Measurements from ENCODE around the gene FAM20C.
"Not testable (repeated sequence)": the region's sequence is repeated elsewhere in the genome, so short reads cannot be mapped to it uniquely, and the experiment has no call there.

Gene FAM20C

DNA sequence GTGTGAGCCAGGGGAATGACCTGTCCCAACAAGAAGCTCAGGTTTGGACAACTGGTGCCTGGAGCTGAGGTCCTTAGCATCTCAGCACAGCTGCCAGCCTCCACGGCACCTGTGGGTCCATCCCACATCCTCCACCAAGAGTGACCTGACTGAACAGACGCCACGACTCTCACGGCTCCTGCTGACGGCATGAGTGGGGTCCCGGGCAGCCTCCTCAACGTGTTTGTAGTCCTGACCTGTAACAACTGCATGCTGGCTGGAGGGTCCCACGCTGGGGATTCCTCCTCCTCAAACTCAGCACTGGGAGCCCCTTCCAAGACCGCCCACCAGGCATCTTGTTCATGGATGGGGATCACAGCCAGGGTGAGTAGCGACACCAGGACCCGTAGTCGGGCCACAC, 36.2 kb downstream of the FAM20C start:
- DNase-seq (ENCODE audit: low spot score): no peak

DNA sequence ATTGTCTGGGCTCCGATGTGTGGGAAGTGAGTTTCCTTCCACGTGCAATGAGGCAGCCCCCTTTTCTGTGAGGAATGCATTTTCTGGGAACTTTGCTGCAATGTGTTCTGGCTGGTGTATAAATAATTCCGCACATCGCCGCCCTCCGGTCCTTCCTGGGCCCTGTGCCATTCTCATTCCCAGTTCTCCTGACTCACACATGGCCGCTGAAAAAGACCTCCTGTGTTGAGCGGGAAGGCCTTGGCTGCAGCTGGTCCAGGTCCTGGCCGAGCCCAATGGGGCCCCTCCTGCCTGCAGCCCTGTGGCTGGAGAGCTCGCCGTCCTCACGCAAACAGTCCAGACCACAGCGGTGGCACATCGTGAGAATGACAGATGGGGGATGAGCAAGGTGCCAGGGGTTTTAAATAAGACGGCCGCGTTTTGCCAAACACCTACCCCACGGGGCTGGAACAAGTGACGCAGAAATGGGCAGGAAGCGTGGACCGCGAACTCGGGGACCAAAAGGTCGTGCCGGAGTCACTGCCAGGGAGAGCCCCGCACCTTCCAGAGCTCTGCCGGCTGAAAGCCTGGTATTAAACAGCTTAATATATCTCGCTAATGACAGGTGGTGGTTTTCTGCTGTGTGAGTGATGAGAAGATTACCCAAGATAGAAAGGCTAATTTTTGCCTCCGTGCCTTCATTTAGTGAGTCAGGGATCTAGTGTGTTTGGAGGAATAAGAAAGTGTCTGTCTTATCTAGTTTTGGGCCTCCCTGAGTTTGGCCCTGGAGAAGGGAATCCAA, 37.0 kb downstream of the FAM20C start:
- DNase-seq (ENCODE audit: low spot score): no peak

DNA sequence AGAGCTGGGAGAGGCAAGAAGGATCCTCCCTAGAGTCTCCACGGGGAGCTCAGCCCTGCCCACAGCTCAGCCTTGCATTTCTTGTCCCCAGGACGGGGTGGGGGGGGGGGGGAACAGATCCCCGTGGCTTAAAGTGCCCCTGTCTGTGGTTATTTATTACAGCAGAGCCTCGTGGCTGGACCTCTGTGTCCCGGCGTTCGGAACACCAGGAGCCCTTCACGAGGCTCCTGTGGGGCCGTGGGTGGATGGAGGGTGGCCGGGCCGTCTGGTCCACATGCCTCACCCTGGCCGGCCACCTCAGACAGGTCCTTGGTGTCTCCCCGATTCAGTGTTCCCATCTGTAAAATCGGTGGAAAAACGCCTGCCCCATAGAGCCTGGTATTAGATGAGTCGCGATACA, 37.9 kb downstream of the FAM20C start:
- no peak for DNase-seq (ENCODE audit: low spot score)

DNA sequence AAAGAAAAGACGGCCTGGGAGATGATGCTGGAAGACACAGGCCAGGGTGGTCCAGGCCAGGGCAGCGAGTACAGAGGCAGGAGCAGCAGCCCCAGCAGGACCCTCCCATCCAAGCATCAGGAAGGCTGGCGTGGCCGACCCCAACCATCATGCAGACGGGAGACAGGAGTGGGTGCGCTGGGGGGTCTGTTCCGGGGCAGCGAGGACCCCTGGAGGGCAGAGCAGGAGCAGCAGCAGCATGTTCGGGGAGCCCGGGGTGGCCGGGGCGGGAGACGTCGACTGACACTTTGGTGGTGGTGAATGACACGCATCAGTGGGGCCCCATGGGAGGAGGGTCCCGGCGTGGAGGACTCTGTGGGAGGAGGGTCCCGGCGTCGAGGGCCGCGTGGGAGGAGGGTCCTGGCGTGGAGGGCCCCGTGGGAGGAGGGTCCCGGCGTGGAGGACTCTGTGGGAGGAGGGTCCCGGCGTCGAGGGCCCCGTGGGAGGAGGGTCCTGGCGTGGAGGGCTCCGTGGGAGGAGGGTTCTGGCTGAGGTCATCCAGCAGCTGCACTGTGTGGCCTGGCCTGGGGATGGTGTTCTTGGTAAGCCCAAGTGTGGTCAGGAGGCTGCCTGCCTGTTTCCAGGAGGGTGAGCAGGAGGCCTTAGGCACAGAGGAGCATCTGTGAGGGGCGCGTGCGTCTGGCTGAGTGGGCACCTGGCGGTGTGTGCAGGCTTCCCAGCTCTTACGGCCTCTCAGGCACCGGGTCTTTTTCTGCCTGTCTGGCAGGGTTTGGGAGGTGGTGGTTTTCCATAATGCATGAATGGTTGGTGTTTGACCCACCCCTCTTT, 38.9 kb downstream of the FAM20C start:
- DNase-seq (ENCODE audit: low spot score): no peak

DNA sequence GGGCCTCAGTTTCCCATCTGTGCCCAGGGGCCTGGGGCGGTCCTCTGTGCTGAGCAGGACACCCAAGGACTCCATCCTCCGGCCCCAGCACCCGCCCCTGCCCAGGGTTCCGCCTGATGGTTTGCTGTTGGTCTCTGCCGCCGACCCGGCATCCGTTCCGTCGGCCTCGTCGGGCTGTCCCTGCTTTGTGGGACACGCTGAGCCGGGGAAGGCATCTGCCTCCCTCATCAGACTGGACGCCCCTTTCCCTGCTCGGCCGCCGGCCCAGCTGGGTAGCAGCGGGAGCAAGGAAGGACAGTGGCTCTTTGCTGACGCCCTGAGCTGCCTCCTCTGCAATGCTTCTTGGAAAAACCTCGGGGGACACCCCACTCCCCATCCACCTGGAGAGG, 39.5 kb downstream of the FAM20C start:
- no peak for DNase-seq (ENCODE audit: low spot score)

DNA sequence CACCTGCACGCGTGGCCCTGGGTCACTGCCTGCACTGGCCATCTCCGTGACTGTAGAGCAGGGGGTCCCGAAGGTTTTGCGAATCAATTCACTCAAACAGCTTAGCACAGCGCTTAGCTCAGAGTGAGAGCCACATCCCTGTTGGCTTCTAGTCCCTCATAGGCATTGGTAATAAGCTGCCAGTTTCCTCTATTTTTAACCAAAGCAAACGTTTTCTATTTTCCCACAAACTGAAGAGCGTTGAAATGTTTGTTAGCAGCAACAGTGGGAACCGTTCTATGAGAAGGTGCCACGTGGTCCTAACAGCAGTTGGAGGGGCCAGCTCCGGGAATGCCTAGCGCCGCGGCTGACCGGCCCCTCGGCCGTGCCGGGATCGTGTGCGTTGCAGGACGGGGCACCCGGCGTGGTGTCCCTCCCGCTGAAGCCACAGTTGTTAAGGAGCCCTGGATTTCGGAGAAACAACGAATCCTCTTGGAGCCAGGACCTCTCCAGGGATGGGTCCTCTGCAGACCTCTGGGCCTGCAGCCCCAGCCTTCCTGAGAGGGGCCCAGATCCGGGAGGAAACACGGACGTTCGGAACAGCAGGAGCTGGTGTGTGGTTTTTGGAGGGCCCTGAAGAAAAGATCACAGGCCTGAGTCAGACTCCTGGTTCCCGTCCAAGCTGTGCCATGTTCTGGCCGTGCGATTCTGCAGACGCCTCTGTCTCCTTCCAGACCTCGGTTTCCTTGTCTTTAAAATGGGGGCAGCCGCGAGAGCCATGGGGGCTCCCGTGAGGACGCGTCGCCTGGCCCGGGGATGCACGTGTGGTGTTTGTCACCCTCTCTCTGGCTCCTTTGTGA, 40.3 kb downstream of the FAM20C start:
- DNase-seq (ENCODE audit: low spot score): no peak

DNA sequence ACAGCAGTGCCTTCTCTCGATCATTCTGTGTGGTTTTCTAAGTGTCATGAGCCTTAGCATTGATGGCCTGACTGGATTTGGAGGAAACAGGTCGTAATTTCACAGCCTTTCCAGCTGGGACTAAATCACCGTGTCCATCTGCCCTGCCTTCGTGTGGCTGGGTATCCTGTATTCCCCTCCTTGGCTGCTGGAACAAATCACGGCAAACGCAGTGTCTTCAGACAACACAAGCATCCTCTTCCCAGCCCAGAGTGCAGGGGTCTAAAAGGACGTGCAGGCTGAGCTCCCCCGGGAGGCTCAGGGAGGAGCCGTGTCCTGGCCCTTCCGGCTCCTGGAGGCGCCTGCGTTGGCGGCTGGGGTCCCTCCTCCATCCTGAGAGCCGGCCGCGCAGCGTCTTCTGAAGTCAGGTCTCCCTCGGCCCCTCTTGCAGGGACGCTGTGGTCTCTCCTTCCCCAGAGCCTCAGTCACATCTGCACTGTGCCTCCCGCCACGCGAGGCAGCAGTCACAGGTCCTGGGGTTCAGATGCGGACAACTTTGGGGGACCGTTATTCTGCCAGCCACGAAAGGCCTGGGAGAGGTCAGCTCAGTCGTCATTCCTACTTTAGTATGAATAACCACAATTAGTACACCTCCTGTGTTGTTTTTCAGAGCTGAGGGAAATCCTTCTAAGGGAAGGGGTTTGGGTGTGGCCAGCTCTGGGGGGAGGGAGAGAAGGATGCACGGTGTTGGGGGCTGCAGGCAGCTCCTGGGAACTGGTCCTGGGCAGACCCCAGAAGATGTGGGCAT, 41.1 kb downstream of the FAM20C start:
- no peak for DNase-seq (ENCODE audit: low spot score)

DNA sequence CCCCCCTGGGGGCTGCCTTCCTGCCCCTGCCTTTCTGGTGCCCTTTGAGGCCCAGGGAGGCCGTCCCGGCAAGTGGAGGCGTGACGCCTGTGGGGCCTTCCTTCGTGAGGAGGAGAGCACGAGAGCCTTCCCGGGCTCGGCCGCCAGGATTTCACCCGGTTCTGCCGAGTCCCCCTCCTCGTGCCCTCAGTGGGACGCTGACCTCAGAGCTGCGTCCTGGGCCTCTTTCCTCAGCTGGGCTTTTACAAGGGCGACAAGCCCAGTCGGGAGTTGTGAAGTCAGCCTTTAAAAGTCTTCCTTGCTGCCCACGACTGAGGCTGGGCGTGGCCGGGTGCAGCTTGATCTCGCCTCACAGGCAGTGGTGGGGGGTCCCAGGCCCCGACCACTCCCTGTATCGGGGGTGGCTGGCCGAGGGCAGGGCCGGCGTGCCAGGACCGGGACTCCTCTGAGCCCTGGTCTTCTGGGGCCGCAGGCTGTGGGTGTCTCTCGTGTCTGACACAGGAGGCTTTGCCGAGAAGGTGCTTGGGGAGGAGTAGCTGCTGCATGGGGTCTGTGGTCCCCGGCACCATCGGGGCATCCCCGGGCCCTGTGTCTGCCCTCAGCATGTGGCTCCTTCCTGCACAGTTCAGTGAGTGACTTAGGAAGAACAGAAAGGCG, 41.8 kb downstream of the FAM20C start:
- no peak for DNase-seq (ENCODE audit: low spot score)

DNA sequence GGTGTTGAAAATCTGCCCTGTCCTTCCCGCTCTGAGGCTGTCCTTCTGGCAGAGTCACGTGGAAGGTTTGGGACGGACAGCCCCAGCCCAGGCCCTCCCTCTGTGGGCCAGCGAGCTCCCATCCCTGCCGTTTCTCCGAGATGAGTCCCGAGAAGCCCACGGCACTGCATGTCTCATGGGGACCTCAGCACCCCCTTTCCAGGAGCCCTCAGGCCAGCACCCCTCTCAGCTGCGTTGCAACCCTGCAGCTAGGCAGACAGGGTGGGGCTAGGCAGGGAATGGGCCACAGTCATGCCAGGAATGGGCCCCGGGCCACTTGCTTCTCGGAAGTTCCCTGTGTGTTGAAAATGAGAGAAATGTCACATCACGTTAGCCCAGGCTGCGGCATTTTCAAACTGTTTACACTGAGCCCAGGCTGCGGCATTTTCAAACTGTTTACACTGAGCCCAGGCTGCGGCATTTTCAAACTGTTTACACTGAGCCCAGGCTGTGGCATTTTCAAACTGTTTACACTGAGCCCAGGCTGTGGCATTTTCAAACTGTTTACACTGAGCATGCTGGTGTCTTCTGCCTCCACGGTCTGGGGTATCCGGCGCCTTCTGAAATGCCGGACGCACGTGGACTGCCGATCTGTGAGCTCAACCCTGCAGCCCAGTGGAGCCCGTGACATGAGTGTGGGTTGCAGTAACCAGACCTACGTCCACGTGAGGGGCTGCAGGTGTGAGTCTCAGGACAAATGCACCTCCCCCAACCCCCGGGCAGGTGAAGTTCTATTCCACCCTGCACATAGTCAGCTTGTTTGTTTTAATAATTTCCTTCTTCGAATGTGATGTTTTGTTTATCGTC, 42.6 kb downstream of the FAM20C start:
- no peak for DNase-seq (ENCODE audit: low spot score)

DNA sequence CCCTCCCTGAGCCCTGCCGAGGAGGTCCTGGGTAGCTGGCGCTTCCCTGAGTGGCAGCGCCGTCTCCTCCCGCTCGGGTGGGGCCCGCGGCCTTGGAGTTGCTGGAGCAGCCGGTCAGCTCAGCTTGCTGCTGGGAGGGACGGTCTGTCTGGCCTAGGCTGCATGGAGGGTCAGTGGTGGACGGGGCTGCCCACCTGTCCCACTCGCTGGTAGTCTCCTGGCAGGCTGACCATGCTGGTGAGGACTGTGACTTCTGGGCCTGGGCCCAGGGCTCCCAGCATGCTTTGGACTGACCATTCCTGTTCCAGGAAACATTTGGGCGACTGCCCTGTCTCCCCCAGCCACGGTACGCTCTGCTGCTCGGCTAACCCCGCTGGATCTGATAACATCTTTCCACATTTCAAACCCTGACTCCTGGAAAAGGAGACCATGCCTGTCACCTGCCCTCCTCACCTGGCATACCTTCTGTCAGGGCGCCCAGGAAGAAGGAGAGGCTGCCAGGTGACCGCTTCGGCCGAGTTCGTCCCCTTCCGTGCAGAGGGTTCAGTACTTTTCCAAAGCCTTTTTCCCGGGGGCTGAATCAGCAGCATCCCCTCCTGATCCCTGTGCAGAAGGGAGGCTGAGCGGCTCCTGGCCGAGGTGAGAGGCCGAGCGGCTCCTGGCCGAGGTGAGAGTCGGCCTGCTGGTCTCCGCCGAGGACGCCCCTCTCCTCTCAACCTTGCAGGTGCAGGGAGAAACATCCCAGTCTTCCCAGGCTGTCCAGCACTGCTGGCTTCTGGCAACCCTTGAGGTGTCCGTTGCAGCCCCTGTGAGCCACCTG, 43.4 kb downstream of the FAM20C start:
- no peak for DNase-seq (ENCODE audit: low spot score)

DNA sequence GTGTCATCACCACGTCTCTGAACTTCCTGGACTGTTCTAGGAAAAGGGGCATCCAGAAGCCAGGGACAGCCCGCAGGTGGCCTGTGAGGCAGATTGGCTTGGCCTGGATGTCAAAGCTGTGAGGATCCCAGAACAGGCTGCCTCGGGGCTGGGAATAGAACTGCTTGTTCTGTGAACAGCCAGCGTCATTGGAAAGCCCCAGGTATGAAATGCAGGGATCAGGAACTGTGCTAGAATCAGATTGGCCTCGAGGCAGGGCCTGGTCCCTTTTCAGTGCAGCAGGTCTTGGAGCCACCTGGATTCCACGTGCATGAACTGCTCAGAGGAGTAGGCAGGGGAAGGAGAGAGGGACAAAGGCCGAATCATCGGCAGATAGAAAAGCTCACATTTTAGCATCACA, 44.6 kb downstream of the FAM20C start:
- DNase-seq (ENCODE audit: low spot score): no peak

DNA sequence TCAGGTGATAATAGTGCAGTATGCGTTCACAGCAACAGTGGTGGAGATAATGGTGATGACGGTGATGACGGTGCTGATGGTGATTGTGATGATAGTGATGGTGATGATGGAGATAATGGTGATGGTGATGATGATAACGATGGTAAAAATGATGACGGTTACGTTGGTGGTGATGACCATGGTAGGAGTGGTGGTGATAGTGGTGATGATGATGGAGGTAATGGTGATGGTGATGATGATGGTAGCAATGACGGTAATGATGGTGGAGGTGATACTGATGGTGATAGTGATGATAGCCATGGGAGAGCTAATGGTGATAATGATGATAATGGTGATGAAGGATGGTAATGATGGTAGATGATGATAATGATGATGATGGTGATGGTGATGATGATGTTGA, 45.0 kb downstream of the FAM20C start:
- DNase-seq (ENCODE audit: low spot score): no peak

DNA sequence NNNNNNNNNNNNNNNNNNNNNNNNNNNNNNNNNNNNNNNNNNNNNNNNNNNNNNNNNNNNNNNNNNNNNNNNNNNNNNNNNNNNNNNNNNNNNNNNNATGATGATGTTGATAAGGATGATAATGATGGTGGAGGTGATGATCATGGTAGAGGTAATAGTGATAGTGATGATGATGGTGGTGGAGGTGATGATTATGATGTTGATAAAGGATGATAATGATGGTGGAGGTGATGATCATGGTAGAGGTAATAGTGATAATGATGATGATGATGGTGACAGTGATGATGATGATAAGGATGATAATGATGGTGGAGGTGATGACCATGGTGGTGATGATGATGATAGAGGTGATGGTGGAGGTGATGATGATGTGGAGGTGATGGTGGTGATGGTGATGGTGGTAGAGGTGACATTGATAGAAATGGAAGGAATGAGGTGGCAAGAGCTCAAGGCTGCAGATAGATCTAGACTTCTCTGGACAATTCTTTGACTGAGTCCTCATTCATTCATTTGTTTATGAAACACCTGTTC, 47.8 kb downstream of the FAM20C start:
- DNase-seq (ENCODE audit: low spot score): no peak

DNA sequence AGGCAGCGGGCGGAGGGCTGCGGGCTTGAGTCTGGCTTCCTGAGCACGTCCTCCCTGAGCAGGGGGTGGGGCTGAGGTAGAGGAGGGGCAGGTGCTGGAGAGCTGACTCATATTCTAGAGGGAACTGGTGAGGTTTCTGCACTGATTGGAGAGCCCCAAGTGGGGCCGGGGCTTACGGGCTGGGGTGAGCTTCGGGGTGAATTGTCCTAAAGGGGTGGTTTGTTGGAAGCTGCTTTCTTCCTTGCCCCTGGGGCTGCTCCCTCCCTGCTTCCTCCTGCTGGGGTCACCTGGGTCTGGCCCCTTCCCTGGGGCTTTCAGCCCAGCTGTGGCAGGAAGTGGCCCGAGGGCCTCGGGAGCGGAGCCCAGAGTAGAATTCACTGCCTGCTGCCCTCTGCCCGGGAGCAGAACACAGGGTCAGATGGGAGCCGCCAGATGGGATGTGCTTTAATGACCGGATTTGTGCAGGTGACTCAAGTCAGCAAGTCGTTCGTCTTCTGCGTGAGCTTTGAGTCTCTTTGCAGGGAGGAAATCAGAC, 48.6 kb downstream of the FAM20C start:
- no peak for DNase-seq (ENCODE audit: low spot score)

DNA sequence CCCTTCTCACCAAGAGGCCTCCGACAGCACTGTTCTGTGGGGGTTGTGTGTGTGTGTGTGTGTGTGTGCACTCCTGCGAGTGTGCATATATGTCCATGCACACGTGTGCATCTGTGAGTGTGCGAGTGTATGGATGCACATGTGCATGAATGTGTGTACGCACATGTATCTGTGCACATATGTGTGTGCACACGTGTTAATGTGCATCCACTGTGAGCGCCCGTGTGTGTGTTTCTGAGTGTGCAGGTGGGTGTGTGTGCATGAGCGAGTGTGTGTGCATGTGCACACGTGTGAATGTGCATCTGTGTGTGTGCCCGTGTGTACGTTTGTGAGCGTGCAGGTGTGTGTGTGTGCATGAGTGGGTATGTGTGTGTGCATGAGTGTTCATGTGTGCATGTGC, 49.1 kb downstream of the FAM20C start:
- no peak for DNase-seq (ENCODE audit: low spot score)

DNA sequence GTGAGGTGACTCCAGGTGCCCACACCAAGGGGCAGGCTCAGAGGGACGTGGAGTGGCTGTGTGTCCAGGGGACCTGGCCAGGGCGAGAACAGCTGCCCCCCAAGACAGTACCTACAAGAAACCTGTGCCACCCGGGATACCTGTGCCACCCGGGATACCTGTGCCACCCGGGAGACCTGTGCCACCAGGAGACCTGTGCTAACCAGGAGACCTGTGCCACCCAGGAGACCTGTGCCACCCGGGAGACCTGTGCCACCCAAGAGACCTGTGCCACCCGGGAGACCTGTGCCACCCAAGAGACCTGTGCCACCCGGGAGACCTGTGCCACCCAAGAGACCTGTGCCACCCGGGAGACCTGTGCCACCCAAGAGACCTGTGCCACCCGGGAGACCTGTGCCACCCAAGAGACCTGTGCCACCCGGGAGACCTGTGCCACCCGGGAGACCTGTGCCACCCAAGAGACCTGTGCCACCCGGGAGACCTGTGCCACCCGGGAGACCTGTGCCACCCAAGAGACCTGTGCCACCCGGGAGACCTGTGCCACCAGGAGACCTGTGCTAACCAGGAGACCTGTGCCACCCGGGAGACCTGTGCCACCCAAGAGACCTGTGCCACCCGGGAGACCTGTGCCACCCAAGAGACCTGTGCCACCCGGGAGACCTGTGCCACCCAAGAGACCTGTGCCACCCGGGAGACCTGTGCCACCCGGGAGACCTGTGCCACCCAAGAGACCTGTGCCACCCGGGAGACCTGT, 50.6 kb downstream of the FAM20C start:
- DNase-seq (ENCODE audit: low spot score): not testable (repeated sequence)

DNA sequence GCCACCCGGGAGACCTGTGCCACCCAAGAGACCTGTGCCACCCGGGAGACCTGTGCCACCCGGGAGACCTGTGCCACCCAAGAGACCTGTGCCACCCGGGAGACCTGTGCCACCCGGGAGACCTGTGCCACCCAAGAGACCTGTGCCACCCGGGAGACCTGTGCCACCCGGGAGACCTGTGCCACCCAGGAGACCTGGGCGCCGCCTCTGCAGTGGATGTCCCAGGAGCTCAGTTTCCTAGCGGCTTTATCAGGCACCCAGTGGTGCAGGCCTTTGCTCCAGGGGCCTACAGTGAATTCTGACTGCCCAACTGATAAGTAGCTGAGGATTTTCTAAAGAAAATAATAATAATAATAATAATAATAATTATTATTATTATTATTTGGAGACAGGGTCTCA, 51.2 kb downstream of the FAM20C start:
- DNase-seq (ENCODE audit: low spot score): not testable (repeated sequence)

DNA sequence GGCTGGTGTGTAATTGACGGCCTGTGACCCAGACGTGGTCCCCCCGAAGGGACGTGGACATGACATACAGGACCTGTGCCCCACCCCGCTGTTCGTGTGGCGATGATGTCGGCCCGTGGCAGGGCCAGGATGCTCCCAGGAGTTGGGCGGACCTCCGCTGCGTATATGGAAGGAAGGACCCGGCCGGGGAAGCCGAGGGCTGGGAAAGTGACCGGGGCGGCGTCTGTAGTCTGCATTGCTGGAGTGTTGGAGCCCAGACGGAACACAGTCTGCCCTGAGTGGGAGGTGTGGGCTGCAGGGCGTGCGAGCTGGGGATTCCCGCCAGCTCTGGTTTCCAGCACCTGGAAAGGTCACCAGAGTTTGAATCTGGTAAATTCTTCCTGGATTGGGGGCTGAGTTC, 52.6 kb downstream of the FAM20C start:
- no peak for DNase-seq (ENCODE audit: low spot score)

Measured in LoVo (cell line).